Measurements from ENCODE around the gene REV1.

REV1 gene

GRCh38 chr2:99404797-99405669 is 84.8 kb downstream of the REV1 start:
- DNase-seq (ENCODE audit: extremely low read depth in 1 of 2, low read depth in 1 of 2) = no peak

GRCh38 chr2:99404039-99404796 is 85.6 kb downstream of the REV1 start:
- DNase-seq (ENCODE audit: extremely low read depth in 1 of 2, low read depth in 1 of 2) = no peak

GRCh38 chr2:99403524-99403923 is 86.3 kb downstream of the REV1 start:
- DNase-seq (ENCODE audit: extremely low read depth in 1 of 2, low read depth in 1 of 2) = no peak

GRCh38 chr2:99403084-99403483 is 86.7 kb downstream of the REV1 start:
- no peak for DNase-seq (ENCODE audit: extremely low read depth in 1 of 2, low read depth in 1 of 2)

GRCh38 chr2:99401841-99402240 is 88.0 kb downstream of the REV1 start:
- DNase-seq (ENCODE audit: extremely low read depth in 1 of 2, low read depth in 1 of 2) = no peak

- DNase-seq (ENCODE audit: extremely low read depth in 1 of 2, low read depth in 1 of 2) = no peak
Measured at GRCh38 chr2:99399795-99400194, 90.0 kb downstream of the REV1 start.

GRCh38 chr2:99399063-99399462 is 90.8 kb downstream of the REV1 start:
- DNase-seq (ENCODE audit: extremely low read depth in 1 of 2, low read depth in 1 of 2) = no peak

- DNase-seq (ENCODE audit: extremely low read depth in 1 of 2, low read depth in 1 of 2) = no peak
Measured at GRCh38 chr2:99398303-99398702, 91.5 kb downstream of the REV1 start.

- no peak for DNase-seq (ENCODE audit: extremely low read depth in 1 of 2, low read depth in 1 of 2)
Measured at GRCh38 chr2:99397266-99397920, 92.4 kb downstream of the REV1 start.

GRCh38 chr2:99395589-99396130 is 94.2 kb downstream of the REV1 start:
- DNase-seq (ENCODE audit: extremely low read depth in 1 of 2, low read depth in 1 of 2) = no peak

- DNase-seq (ENCODE audit: extremely low read depth in 1 of 2, low read depth in 1 of 2) = no peak
Measured at GRCh38 chr2:99389946-99390345, 99.9 kb downstream of the REV1 start.

- no peak for DNase-seq (ENCODE audit: extremely low read depth in 1 of 2, low read depth in 1 of 2)
Measured at GRCh38 chr2:99389371-99389770, 100.4 kb downstream of the REV1 start.

GRCh38 chr2:99388892-99389291 is 100.9 kb downstream of the REV1 start:
- no peak for DNase-seq (ENCODE audit: extremely low read depth in 1 of 2, low read depth in 1 of 2)

- no peak for DNase-seq (ENCODE audit: extremely low read depth in 1 of 2, low read depth in 1 of 2)
Measured at GRCh38 chr2:99386011-99386410, 103.8 kb downstream of the REV1 start.

GRCh38 chr2:99382143-99382542 is 107.7 kb downstream of the REV1 start:
- no peak for DNase-seq (ENCODE audit: extremely low read depth in 1 of 2, low read depth in 1 of 2)

GRCh38 chr2:99380376-99381010 is 109.3 kb downstream of the REV1 start:
- no peak for DNase-seq (ENCODE audit: extremely low read depth in 1 of 2, low read depth in 1 of 2)

- DNase-seq (ENCODE audit: extremely low read depth in 1 of 2, low read depth in 1 of 2) = no peak
Measured at GRCh38 chr2:99377879-99378278, 111.9 kb downstream of the REV1 start.

- no peak for DNase-seq (ENCODE audit: extremely low read depth in 1 of 2, low read depth in 1 of 2)
Measured at GRCh38 chr2:99376254-99376864, 113.5 kb downstream of the REV1 start.

- no peak for DNase-seq (ENCODE audit: extremely low read depth in 1 of 2, low read depth in 1 of 2)
Measured at GRCh38 chr2:99374747-99375146, 115.1 kb downstream of the REV1 start.

GRCh38 chr2:99373144-99373543 is 116.7 kb downstream of the REV1 start:
- no peak for DNase-seq (ENCODE audit: extremely low read depth in 1 of 2, low read depth in 1 of 2)
